Left ventricle myocardium inferior (tissue), 1 donor: ENCODE results near the gene MFSD1. TPM values are rescaled to one million over a fixed set of nuclear protein-coding genes. Genes with fewer than 3 reads are reported as not detected.
A peak's percentile ranks its signal among the peaks of the same experiment; 100 is the strongest.

ENCODE experiments used
- DNase-seq: peaks from one replicate; pipeline ENCODE4 v3.0.0-alpha.2; 2020
- H3K27ac ChIP-seq: fragments of 200-600 bp; replicated peaks from 2 replicates; pipeline ENCODE4 v1.8.0; 2021
- H3K27me3 ChIP-seq: fragments of 200-600 bp; 2 replicates; pipeline ENCODE4 v1.8.0; 2021; ENCODE audit warnings: low read depth
- H3K36me3 ChIP-seq: fragments of 200-600 bp; 2 replicates; pipeline ENCODE4 v1.8.0; 2021
- H3K4me1 ChIP-seq: fragments of 200-600 bp; 2 replicates; pipeline ENCODE4 v1.8.0; 2021
- H3K4me3 ChIP-seq: fragments of 200-600 bp; 2 replicates; pipeline ENCODE4 v1.8.0; 2021; ENCODE audit warnings: mild to moderate bottlenecking, moderate library complexity
- H3K9me3 ChIP-seq: fragments of 200-600 bp; replicated peaks from 2 replicates; pipeline ENCODE4 v1.8.0; 2021
- CTCF ChIP-seq: fragments of 200-600 bp; IDR thresholded peaks from 2 replicates; pipeline ENCODE4 v1.8.0; 2021; ENCODE audit warnings: antibody characterized with exemption, mild to moderate bottlenecking, borderline replicate concordance
- intact Hi-C: fragments of 100-400 bp; cut with micrococcal nuclease; formaldehyde crosslinking; loops from one replicate; pipeline ENCODE4 v1.11.0; 2022
- long read RNA-seq: library from polyadenylated mRNA; unstranded; transcript quantifications from one replicate; pipeline ENCODE4 v2.0.0, GENCODE V29; 2021
- total RNA-seq: library from RNA; stranded (reverse); fragmentation: NEBNext Ultra II Directional; extraction: Animal tissue kit (Norgen Biotek cat#: 25700); gene quantifications from one replicate; pipeline ENCODE4 v1.2.1, GENCODE V29; 2021
- donor health status: DM: no; HTN: yes; CAD: no; lungs with severe emphysema.

Gene MFSD1, protein sequence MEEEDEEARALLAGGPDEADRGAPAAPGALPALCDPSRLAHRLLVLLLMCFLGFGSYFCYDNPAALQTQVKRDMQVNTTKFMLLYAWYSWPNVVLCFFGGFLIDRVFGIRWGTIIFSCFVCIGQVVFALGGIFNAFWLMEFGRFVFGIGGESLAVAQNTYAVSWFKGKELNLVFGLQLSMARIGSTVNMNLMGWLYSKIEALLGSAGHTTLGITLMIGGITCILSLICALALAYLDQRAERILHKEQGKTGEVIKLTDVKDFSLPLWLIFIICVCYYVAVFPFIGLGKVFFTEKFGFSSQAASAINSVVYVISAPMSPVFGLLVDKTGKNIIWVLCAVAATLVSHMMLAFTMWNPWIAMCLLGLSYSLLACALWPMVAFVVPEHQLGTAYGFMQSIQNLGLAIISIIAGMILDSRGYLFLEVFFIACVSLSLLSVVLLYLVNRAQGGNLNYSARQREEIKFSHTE
- total RNA-seq, result 26.2 TPM
- long read RNA-seq, transcript MFSD1-203 (16 exons, 2,423 nt), result major isoform, 45 of 56 reads
- long read RNA-seq, partial matches to known transcripts, result 2 of 56 reads
- long read RNA-seq, other reads (novel, unspliced or antisense), result 6 of 56 reads

DNA sequence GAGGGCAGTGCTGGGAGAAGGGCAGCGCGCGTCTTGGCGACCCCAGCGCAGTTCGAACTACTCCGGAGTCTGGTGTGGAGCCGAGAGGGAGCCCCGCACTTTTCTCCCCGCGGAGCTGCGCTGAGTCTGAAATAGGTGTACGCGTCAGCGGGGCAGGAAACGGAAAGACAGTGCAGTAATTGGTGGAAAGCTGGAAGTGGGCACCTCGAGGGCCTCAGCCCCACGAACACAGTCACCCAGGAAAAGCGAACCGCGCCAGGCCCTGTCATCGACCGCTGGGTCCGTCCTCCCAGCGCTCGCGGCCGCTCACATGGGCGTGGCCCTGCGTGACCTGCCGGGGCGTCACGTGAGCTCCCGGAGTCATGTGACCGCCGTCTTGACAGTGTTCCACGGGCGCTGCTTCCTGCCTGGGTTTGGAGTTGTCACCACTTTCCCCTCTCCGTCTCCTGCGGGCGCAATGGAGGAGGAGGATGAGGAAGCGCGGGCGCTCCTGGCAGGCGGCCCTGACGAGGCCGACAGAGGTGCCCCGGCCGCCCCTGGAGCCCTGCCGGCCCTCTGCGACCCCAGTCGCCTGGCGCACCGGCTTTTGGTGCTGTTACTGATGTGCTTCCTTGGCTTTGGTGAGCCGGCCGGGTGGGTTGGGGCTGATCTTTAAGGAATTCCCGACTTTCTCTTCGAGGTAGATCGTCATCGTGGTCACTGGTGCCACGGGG, at the start of gene MFSD1:
MFSD1 (plus strand) TSS at position 359 of the 713 bp plus-strand sequence; CDS start at position 458, 99 bp downstream.
- no peaks in the 10 kb centered on the region for H3K9me3 ChIP-seq
- no peaks in the 10 kb centered on the region for H3K27me3 ChIP-seq
- intact Hi-C loops, result no loop called here
- H3K36me3 ChIP-seq, result peaks cover 19% of the 10 kb centered on the region
- peaks cover 35% of the 10 kb centered on the region for H3K4me1 ChIP-seq
- peak; percentile 96 for DNase-seq
- H3K4me3 ChIP-seq, result peak within 1 kb of the TSS; percentile 82
- no peak for TF ChIP-seq CTCF
- H3K27ac ChIP-seq, result peak within 1 kb of the TSS; percentile 85

DNA sequence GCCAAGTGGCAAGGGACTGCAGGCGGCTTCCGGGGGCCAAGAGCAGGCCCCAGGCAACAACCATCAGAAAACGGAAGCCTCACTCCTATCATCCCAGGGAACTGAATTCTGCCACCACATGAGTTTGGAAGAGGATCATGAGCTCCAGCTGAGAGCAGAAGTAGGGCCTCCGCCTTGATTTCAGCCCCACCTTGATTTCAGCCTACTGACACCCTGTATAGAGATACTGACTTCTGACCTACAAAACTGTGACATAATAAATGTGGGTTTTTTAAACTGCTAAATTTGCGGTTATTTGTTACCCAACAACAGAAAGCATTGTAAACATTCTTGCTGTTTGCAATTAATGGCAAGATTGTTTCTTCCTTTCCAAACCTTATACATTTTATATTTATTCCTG, 48.0 kb upstream of the MFSD1 start:
- Histone ChIP-seq H3K9me3 (no peaks in the 10 kb centered on the region), H3K4me3 (no peak overlapping the region), H3K4me1 (no peaks in the 10 kb centered on the region), H3K36me3 (no peaks in the 10 kb centered on the region), H3K27ac (no peak overlapping the region), H3K27me3 (no peaks in the 10 kb centered on the region)
- DNase-seq, result no peak
- no peak for TF ChIP-seq CTCF
- intact Hi-C loops, result no loop called here

- no peaks in the 10 kb centered on the region for H3K27me3 ChIP-seq
- H3K27ac ChIP-seq, result no peak overlapping the region
- H3K4me1 ChIP-seq, result no peaks in the 10 kb centered on the region
- TF ChIP-seq CTCF, result no peak
- H3K4me3 ChIP-seq, result no peak overlapping the region
- no peaks in the 10 kb centered on the region for H3K9me3 ChIP-seq
- DNase-seq, result no peak
- intact Hi-C loops, result no loop called here
- H3K36me3 ChIP-seq, result no peaks in the 10 kb centered on the region
Measured at GRCh38 chr3:158755421-158755820, 46.4 kb upstream of the MFSD1 start.

DNA sequence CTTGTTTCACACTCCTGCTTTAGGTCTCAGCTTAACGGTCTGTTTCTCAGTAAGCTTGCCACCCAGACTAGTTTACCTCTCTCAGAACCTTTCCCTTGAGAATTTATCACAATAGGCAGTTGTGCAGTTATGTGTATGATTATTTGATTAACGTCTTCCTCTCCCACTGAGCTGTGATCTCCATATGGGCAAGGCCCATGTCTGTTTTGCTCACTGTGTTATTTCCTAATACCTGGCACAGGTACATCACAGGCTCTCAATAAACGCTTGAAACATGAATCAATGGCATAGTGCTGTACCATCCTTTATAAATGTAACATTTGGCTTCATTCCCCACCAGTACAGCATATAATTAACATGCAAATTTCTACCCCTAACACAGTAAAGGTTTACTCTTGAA, 40.5 kb upstream of the MFSD1 start:
- intact Hi-C loops, result no loop called here
- Histone ChIP-seq H3K9me3 (no peaks in the 10 kb centered on the region), H3K27me3 (no peaks in the 10 kb centered on the region), H3K4me3 (no peak overlapping the region), H3K27ac (no peak overlapping the region), H3K36me3 (no peaks in the 10 kb centered on the region), H3K4me1 (peaks cover 29% of the 10 kb centered on the region)
- no peak for TF ChIP-seq CTCF
- DNase-seq, result no peak

- no peak for DNase-seq
- Histone ChIP-seq H3K27me3 (no peaks in the 10 kb centered on the region), H3K27ac (peak overlapping the region; percentile 55), H3K9me3 (no peaks in the 10 kb centered on the region), H3K4me3 (no peak overlapping the region), H3K4me1 (peaks cover 32% of the 10 kb centered on the region), H3K36me3 (no peaks in the 10 kb centered on the region)
- intact Hi-C loops, result no loop called here
- TF ChIP-seq CTCF, result no peak
Measured at GRCh38 chr3:158762701-158763100, 39.2 kb upstream of the MFSD1 start.
